ENCODE measurements around the gene GALNT17.

Gene GALNT17

DNA sequence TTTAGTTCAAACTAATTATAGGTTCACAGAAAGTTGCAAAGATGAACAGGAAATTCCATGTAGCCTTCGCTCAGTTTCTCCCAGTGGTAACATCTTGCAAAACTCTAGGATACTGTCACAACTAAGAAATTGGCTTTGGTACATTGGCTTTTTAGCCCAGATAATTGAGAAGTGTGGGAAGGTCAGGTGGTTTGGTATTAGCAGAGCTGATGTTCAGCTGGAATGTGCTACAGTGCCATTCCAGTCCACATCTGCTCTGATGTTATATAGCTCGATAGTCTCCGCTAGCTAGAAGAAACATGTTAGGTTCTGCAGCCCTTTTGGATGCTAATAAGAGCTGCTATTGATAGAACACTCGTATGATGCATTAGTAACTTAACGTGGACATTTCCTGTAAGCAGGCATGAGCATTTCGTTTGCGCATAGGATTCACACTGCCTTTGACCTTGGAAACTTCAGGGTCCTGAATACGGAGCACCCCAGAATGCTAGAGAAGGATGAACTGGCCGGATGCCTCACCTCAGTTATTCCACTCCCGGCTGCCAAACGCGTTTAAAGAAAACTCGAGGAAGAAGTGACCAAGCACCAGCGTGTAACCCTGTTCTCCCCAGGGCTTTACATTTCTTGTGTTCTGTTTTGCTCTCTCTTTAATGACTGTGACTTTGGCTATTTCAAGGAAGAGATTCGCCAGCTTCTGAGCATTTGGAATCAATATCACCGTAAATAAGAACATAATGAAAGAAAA lies 271.4 kb downstream of the GALNT17 start:
- TF ChIP-seq, protein P1, sequence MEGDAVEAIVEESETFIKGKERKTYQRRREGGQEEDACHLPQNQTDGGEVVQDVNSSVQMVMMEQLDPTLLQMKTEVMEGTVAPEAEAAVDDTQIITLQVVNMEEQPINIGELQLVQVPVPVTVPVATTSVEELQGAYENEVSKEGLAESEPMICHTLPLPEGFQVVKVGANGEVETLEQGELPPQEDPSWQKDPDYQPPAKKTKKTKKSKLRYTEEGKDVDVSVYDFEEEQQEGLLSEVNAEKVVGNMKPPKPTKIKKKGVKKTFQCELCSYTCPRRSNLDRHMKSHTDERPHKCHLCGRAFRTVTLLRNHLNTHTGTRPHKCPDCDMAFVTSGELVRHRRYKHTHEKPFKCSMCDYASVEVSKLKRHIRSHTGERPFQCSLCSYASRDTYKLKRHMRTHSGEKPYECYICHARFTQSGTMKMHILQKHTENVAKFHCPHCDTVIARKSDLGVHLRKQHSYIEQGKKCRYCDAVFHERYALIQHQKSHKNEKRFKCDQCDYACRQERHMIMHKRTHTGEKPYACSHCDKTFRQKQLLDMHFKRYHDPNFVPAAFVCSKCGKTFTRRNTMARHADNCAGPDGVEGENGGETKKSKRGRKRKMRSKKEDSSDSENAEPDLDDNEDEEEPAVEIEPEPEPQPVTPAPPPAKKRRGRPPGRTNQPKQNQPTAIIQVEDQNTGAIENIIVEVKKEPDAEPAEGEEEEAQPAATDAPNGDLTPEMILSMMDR (IDR thresholded peaks at IDR 0.05; ENCODE audit: extremely low read depth, missing control alignments), result no peak
- no peak for DNase-seq (ENCODE audit: low spot score)

- TF ChIP-seq, protein P1 (IDR thresholded peaks at IDR 0.05; ENCODE audit: extremely low read depth, missing control alignments), result no peak
- no peak for DNase-seq (ENCODE audit: low spot score)
These were observed 272.9 kb downstream of the GALNT17 start for GRCh38 chr7:71404726-71405345.

DNA sequence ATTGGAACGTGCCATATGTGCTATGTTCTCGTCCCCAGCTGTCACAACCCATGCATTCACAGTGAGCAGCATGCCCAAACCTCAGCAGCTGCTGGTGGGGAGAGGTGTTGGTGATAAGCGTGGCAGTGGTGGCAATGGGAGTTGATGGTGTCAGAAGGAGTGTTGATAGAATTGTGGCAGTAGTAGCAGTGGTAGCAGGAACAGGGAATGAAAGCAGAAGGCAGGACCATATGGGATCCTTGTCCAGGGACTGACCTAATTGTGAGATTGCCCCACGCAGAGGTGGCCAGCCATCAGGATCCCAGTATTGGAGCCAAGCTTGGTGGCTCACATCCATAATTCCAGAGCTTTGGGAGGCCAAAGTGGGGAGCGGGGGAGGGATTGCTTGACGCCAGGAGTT lies 276.3 kb downstream of the GALNT17 start:
- no peak for DNase-seq (ENCODE audit: low spot score)
- TF ChIP-seq, protein P1 (IDR thresholded peaks at IDR 0.05; ENCODE audit: extremely low read depth, missing control alignments), result no peak

- TF ChIP-seq, protein P1 (IDR thresholded peaks at IDR 0.05; ENCODE audit: extremely low read depth, missing control alignments), result no peak
- DNase-seq (ENCODE audit: low spot score), result no peak
These were observed 277.7 kb downstream of the GALNT17 start for GRCh38 chr7:71409550-71410157.

DNA sequence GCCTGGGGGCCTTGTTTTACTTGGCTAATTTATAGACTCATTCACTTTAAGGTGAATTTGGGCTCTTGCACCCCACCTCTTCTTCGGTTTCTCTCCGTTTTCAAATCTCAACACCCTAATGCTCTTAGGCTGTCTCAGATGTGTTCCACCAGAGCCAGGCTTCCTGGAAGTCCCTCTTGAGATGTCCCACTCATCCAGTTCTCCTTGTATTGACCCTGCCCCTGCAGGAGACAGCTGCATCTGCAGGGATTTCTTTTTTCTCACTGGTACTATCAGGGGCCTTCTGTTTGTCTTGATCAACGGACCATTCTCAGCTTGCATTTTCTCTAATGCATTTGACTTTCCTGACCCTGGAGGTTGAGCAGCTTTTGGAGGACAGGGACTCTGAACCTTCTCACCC lies 279.5 kb downstream of the GALNT17 start:
- no peak for DNase-seq (ENCODE audit: low spot score)
- TF ChIP-seq, protein P1 (IDR thresholded peaks at IDR 0.05; ENCODE audit: extremely low read depth, missing control alignments), result no peak

DNA sequence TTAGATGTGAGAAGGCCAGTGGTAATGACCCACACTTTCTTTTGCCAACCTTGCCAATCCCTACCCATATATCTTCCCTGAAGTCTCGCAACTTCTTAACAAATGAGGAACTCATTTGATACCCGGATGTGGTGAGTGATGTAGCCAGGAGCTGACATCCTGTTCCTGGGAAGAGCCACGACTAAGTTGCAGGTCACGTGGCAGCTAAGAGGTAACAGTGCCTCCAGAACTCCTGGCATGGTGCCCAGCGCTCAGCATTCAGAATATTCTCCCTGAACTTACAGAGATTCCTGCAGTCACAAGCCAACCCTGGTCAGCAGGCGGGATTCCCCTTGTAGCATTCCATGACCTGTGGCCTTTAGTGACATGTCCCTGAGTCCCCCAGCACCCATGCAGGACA lies 282.5 kb downstream of the GALNT17 start:
- no peak for DNase-seq (ENCODE audit: low spot score)
- TF ChIP-seq, protein P1 (IDR thresholded peaks at IDR 0.05; ENCODE audit: extremely low read depth, missing control alignments), result no peak

Measured in GM20000 (cell line).